Epithelial cell of esophagus (primary cell): Measurements from ENCODE around the gene PRKG1.

Experiments
- DNase-seq: peaks from one replicate; pipeline ENCODE4 v3.0.0; 2010; ENCODE audit warnings: low read depth
- H3K4me3 ChIP-seq: 2 replicates; pipeline ENCODE4 v1.5.1; 2011; ENCODE audit warnings: mild to moderate bottlenecking, low read length, control low read depth
- TF ChIP-seq, protein P1 (sequence below): IDR thresholded peaks from 2 replicates; pipeline ENCODE4 v1.5.1; 2011; ENCODE audit warnings: low read depth, mild to moderate bottlenecking, low read length, control low read depth, inconsistent platforms; ENCODE audit not compliant: insufficient read depth; ENCODE audit errors: missing control alignments

PRKG1 gene

DNA sequence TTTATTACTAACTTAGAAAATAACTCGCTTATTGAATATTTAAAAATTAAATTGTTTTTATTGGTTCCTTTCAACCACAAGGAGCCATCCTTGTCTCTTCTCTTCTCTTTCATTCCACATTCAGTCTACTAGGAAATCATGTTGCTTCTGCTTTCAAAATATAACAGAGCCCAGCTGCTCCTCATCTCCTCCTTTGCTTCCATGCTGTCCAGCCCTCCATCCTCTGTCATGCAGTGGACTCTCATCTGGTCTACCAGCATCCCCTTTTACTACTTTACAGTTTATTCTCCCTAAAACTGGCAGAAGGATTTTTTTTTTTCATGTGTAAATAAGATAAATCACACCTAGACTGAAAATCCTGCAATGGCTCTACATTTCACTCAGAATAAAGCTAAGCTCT lies 823.3 kb downstream of the PRKG1 start:
- TF ChIP-seq, protein P1, sequence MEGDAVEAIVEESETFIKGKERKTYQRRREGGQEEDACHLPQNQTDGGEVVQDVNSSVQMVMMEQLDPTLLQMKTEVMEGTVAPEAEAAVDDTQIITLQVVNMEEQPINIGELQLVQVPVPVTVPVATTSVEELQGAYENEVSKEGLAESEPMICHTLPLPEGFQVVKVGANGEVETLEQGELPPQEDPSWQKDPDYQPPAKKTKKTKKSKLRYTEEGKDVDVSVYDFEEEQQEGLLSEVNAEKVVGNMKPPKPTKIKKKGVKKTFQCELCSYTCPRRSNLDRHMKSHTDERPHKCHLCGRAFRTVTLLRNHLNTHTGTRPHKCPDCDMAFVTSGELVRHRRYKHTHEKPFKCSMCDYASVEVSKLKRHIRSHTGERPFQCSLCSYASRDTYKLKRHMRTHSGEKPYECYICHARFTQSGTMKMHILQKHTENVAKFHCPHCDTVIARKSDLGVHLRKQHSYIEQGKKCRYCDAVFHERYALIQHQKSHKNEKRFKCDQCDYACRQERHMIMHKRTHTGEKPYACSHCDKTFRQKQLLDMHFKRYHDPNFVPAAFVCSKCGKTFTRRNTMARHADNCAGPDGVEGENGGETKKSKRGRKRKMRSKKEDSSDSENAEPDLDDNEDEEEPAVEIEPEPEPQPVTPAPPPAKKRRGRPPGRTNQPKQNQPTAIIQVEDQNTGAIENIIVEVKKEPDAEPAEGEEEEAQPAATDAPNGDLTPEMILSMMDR = no peak
- DNase-seq = no peak
- no peak overlapping the region for H3K4me3 ChIP-seq

DNA sequence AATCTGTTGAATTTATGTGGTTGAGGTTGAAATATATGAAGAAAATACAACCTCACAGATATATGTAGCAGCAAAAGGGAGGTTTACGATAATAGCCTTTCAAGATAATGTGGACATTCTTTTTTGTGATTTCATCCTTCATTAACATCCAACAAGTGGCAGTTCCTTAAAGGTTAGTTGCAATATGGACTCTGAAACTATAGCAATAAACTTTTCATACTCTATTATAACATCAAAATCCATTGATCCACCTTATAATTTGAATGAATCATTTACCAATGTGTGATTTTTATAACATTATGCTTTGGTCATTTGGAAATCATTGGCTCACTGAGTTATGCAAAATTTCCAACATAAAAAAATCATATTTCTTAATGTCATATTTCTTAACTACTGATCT lies 825.9 kb downstream of the PRKG1 start:
- TF ChIP-seq, protein P1 = no peak
- DNase-seq = no peak
- no peak overlapping the region for H3K4me3 ChIP-seq

DNA sequence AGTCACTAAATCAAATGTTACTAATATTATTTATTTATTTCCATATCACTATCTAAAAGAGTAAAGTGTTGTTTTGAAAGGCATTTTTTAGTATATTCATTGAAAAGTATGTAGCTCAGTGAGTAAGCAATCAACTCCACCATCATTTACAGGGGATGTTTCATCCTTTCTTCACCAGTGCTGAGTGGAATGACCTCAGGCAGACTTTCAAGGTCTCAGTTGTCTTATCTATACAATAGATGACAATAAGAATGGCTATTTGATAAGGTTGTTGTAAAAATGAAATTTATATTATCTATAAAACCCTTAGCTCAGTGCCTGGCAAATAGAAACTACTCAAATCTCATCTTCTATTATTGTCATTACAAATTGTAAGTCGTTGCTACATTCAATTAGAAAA lies 829.4 kb downstream of the PRKG1 start:
- no peak for DNase-seq
- no peak overlapping the region for H3K4me3 ChIP-seq
- TF ChIP-seq, protein P1 = no peak

DNA sequence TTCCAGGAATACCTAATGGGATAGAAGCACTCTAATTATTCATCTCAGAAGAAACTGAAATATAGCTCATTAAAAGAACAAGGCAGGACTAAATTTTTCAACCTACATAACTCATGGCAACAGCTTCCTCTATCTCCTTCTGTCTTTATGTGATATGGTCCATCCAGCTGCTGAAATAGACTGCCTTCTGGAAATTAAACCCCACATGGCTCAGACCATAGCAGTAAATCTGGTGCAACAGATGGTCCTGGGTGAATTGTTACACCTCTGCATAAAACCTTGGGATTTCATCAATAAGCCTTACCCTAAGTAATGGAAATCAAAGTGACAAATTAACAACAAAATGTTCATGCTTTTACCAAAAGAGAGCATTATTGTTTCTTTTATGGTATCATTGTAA lies 830.7 kb downstream of the PRKG1 start:
- no peak overlapping the region for H3K4me3 ChIP-seq
- DNase-seq = no peak
- TF ChIP-seq, protein P1 = no peak

DNA sequence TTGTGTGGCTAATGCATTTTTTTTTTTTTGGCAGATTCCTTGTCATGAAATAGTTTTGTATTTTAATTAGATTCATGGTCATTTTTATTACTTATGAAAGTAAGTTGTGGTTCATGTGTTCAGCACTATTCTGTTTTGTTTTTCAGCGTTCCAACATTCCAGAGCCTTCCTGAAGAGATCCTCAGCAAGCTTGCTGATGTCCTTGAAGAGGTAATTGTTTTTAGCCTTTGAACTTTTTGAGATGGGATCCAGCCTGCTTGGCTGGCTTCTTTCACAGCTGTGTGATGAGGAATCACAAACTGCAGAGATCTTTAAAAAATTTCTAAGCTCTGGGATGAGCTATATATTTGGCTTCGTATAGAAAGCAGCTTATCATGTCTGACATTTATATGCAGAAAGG lies 833.1 kb downstream of the PRKG1 start:
- DNase-seq = no peak
- TF ChIP-seq, protein P1 = no peak
- H3K4me3 ChIP-seq = no peak overlapping the region

DNA sequence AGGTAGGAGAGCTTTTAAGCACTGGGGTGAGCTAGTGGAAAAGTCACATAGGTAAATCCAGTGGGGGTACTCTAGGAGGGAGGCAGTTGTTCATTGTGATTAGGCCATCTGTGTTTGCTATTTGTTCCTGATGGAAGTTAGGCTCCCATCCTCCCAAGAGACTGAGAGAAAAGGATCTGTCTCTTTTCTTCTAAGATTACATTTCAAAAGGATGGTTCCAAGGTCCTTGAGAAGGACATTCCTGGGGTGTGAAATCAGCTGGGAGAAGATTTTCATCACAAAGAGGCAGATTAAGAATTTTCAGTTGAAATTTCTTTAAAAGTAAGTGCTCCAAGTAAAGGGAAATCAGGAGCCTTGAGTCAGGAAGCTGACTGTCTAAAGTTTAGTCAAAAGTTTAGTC lies 835.9 kb downstream of the PRKG1 start:
- no peak overlapping the region for H3K4me3 ChIP-seq
- DNase-seq = no peak
- TF ChIP-seq, protein P1 = no peak

DNA sequence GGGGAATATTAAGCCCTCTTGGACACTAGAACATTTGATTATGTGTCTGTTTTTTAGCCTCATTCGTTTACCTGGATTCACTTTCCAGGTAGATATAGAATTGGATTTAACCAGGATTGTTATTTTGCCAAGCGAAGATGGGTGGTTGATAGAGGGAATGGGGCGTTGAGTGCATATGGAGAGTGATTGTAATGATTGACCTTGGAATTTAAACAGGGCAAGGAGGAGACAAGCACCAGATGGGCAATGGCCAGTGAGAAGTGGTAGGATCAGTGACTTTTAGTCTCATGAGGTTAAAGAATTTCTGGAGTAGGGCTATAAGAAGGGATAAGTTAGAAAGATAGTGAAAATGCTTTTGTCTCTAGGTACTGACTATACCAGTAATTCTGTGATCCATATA lies 836.3 kb downstream of the PRKG1 start:
- no peak overlapping the region for H3K4me3 ChIP-seq
- TF ChIP-seq, protein P1 = no peak
- DNase-seq = no peak
